Measurements from ENCODE around the gene KLHL6.

DNA sequence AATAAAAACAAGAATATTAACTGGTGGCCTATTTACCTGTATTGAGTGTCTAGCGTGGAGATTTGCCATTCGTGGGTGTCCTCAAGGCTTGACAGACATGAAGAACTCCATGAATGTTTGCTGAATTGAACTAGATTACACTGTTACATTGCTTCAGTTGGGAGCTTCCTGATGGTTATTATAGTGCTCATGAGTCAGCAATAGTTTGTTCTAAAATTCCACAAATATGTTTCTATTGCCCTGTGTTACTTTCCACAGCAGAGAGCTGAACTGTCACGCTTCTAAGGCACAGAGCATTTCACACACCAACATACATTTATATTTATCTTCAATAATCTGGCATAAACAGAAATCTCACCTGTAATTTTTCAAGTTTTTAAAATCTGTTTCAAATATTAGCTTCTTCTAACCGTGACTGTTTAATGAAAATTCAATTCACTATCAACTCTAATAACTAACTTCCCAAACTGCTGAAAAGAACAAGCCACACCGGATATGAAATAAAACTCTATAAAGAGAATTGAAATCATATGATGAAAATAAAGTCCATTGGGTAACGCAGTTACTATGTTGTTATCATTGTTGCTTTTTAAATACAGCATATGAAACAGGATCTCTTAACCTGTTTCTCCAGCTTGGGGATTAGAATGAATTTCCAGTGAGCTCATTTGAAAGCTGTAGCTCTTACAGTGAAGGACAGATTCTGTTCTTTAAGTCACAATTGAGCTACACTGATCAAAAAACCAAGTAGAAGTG, 65.9 kb downstream of the KLHL6 start:
- TF ChIP-seq CTCF (IDR thresholded peaks at IDR 0.05) (no peak), POLR2A (IDR thresholded peaks at IDR 0.05) (no peak)

Measured in adrenal gland (tissue), 5 donors.